ENCODE measurements around the gene COTL1. TPM values are rescaled to one million over a fixed set of nuclear protein-coding genes. Genes with fewer than 3 reads are reported as not detected.

COTL1 gene
- total and polyA plus RNA-seq, 9 of the 15 experiments (the other 6 are each of a cell fraction or from before 2014, with no cell fraction given), result 27.7 to 185 (median 72.5) TPM

DNA sequence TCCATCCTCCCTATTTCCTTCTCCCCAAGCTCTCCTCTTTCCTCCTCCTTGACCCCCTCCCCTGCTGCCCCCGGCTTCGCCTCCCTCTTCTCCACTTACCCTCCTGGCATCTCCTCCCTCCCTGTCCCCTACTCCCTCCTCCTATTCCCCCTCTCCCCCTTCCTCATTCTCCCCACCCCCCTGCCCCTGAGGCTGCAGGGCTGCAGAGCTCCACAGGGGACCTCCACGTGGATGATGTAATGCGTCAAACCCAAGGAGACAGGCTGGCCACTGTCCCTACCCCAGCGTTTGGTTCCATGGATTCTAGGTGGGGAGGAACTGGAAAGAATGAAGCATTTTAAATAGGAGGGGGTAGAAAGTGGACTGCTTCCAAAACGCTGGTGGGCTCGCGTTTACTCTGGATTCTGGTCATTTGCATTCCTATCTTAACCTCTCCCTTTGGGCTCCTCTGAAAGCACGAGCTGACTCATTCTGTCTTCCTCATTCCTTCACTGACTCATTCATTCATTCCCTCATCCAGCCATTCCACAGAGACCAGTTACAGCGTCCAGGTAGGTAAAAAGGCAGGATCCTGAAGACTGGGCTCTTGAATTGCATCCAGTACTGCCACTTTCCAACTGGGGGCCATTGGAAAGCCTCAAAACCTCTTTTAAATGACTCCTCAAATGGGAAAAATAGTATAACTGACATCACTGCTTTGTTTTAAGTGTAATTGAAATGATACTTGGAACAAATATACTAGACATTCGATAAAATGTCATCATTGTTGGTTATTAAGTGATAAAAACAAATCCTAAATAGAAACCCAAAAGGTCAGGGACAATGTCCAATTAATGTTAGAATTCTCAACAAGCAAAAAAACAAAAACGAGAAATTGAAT is 943 bp upstream of the COTL1 start (continued):
- TF ChIP-seq, protein P1, sequence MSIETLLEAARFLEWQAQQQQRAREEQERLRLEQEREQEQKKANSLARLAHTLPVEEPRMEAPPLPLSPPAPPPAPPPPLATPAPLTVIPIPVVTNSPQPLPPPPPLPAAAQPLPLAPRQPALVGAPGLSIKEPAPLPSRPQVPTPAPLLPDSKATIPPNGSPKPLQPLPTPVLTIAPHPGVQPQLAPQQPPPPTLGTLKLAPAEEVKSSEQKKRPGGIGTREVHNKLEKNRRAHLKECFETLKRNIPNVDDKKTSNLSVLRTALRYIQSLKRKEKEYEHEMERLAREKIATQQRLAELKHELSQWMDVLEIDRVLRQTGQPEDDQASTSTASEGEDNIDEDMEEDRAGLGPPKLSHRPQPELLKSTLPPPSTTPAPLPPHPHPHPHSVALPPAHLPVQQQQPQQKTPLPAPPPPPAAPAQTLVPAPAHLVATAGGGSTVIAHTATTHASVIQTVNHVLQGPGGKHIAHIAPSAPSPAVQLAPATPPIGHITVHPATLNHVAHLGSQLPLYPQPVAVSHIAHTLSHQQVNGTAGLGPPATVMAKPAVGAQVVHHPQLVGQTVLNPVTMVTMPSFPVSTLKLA (conservative IDR thresholded peaks at IDR 0.05), result peak; percentile 87 to 91
- TF ChIP-seq, protein P2, sequence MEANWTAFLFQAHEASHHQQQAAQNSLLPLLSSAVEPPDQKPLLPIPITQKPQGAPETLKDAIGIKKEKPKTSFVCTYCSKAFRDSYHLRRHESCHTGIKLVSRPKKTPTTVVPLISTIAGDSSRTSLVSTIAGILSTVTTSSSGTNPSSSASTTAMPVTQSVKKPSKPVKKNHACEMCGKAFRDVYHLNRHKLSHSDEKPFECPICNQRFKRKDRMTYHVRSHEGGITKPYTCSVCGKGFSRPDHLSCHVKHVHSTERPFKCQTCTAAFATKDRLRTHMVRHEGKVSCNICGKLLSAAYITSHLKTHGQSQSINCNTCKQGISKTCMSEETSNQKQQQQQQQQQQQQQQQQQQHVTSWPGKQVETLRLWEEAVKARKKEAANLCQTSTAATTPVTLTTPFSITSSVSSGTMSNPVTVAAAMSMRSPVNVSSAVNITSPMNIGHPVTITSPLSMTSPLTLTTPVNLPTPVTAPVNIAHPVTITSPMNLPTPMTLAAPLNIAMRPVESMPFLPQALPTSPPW (CRISPR knock-in tag; IDR thresholded peaks at IDR 0.05), result peak; percentile 53; the same call in 1 of the 2 replicates
- TF ChIP-seq, protein P3, sequence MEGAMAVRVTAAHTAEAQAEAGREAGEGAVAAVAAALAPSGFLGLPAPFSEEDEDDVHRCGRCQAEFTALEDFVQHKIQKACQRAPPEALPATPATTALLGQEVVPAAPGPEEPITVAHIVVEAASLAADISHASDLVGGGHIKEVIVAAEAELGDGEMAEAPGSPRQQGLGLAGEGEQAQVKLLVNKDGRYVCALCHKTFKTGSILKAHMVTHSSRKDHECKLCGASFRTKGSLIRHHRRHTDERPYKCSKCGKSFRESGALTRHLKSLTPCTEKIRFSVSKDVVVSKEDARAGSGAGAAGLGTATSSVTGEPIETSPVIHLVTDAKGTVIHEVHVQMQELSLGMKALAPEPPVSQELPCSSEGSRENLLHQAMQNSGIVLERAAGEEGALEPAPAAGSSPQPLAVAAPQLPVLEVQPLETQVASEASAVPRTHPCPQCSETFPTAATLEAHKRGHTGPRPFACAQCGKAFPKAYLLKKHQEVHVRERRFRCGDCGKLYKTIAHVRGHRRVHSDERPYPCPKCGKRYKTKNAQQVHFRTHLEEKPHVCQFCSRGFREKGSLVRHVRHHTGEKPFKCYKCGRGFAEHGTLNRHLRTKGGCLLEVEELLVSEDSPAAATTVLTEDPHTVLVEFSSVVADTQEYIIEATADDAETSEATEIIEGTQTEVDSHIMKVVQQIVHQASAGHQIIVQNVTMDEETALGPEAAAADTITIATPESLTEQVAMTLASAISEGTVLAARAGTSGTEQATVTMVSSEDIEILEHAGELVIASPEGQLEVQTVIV (CRISPR knock-in tag; IDR thresholded peaks at IDR 0.05; ENCODE audit: borderline replicate concordance), result no peak
- peak; percentile 72 for TF ChIP-seq L3MBTL2 (IDR thresholded peaks at IDR 0.05)
- peak; percentile 56; the same call in 1 of the 2 replicates for TF ChIP-seq EHMT2 (IDR thresholded peaks at IDR 0.05)
- 0 out of 2 replicates have a peak, but pooled peaks have one; percentile 27 for TF ChIP-seq TEAD2 (tag; IDR thresholded peaks at IDR 0.05)
- peak; percentile 87 for TF ChIP-seq OTX1 (CRISPR knock-in tag; IDR thresholded peaks at IDR 0.05)
- TF ChIP-seq ZNF785 (CRISPR knock-in tag; IDR thresholded peaks at IDR 0.05), result no peak

All from K562 (cell line).